Uterus (tissue), 2 donors: ENCODE measurements around the gene NXPH1.

ENCODE experiments used
- CTCF ChIP-seq, 4 experiments: fragments of 200-600 bp in 2 of 4; fragments of 450-650 bp in 2 of 4; sonication (generic) in 2 of 4; IDR thresholded peaks; one replicate each; pipeline ENCODE4 v1.5.1; 2016 to 2019; ENCODE audit warnings: antibody characterized with exemption in 4 of 4, mild to moderate bottlenecking in 2 of 4, moderate library complexity in 1 of 4
- POLR2A ChIP-seq, 2 donors: fragments of 450-650 bp; IDR thresholded peaks; one replicate each; pipeline ENCODE4 v1.6.1; 2016; ENCODE audit warnings: antibody characterized with exemption in 2 of 2, mild to moderate bottlenecking in 1 of 2, moderate library complexity in 1 of 2

- TF ChIP-seq CTCF (IDR thresholded peaks at IDR 0.05) (no peak), POLR2A (IDR thresholded peaks at IDR 0.05) (no peak)
These were observed 132.6 kb downstream of the NXPH1 start for GRCh38 chr7:8566016-8566415.
